ENCODE results near the gene UBC. TPM values are rescaled to one million over a fixed set of nuclear protein-coding genes. Genes with fewer than 3 reads are reported as not detected.
A peak's percentile ranks its signal among the peaks of the same experiment; 100 is the strongest.
"Not testable (repeated sequence)": the region's sequence is repeated elsewhere in the genome, so short reads cannot be mapped to it uniquely, and the experiment has no call there.

The UBC gene
- polyA plus RNA-seq, 1 donor from 2014 or later = 1,893 TPM

DNA sequence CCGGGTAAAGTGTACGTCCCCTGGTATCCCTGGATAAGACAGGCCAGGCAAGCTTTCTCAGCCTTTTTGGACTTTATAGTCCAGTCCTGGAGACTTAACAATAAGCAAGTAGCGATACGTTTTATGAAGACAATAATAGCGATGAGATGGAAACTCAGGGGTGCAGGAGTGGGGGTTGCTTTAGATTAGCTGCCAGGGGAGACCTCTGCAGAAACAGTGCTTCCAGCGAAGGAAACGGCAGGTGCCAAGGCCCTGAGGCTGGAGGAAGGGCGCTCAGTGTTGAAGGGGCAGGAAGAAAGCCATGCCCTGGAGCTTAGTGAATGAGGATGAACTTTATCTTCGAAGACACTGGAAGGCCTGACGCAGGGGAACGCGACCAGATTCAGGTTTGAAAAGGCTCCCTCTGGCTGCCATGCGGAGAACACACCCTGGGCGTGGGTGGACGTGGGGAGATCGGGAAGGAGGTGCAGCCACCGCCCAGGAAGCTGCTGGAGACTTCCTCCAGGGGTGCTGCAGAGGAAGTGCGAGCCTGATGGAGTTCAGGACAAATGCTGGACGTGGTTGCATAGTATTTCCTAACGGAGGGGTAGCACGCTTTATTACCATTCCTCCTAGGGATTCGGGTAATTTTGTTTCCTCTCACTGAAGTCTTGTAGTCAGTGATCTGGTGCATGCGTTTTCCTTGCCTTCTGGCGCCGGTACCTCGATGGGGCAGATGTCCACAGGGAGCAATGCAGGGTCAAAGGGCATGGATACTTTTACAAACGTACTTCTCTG, 26.1 kb upstream of the UBC start:
- no peaks in the 10 kb centered on the region for H3K27me3 Mint-ChIP-seq
- H3K9me3 Mint-ChIP-seq = no peaks in the 10 kb centered on the region
- no peak overlapping the region for H3K4me3 Mint-ChIP-seq
- peaks cover 7 to 11% (median 11%) of the 10 kb centered on the region in 3 donors for H3K4me1 Mint-ChIP-seq
- H3K36me3 Mint-ChIP-seq = peaks cover 2% of the 10 kb centered on the region
- H3K27ac Mint-ChIP-seq = no peak overlapping the region

DNA sequence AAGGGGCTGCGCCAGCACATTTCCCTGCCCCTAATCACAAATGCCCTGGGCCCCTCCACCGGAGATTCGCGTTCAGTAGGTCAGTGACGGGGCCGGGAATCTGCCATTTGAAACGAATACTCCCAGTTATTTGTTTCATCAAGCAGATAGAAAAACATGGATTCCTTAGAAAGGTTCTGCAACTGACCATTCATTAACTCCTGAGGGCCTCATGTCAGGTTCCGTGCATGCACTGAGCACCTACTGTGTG, 25.6 kb upstream of the UBC start:
- H3K27me3 Mint-ChIP-seq = no peaks in the 10 kb centered on the region

DNA sequence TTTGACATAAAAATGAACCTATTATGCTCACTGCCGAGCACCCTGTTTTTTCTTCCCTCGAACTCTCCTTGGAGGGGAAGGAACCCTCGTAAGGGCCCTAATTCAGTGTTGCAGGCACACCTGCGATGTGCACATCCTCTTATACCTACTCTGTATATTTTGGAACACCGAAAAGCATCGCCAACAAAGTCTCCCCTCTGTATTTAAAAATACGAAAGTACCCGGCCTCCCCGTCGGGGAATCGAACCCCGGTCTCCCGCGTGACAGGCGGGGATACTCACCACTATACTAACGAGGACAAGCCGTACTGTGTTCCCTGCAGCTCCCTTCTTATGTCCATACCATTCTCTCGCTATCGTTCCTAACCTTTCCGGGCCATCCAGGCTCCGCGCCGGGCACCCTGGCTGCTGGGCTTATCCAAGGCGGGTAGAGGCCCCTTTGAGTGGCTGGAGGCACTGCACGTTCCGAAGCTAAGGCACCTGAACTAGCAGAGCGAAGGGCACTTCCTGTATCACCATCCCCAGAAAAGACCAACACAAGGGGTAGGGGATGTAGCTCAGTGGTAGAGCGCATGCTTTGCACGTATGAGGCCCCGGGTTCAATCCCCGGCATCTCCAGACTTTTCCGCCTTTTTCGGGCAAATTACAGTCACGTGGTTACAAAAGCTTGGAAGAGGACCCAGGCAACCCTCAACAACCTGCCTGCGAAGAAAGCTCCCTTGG, 25.1 kb upstream of the UBC start:
- Mint-ChIP-seq H3K36me3 (peaks cover 2% of the 10 kb centered on the region), H3K4me1 (peaks cover 7 to 11% (median 11%) of the 10 kb centered on the region in 3 donors), H3K4me3 (no peak overlapping the region), H3K27ac (no peak overlapping the region), H3K9me3 (no peaks in the 10 kb centered on the region), H3K27me3 (no peaks in the 10 kb centered on the region)

More for the DNA sequence above, 25.6 kb upstream of the UBC start:
- Mint-ChIP-seq H3K4me3 (no peak overlapping the region), H3K4me1 (peaks cover 7 to 11% (median 11%) of the 10 kb centered on the region in 3 donors), H3K9me3 (no peaks in the 10 kb centered on the region), H3K27ac (no peak overlapping the region), H3K36me3 (peaks cover 2% of the 10 kb centered on the region)

DNA sequence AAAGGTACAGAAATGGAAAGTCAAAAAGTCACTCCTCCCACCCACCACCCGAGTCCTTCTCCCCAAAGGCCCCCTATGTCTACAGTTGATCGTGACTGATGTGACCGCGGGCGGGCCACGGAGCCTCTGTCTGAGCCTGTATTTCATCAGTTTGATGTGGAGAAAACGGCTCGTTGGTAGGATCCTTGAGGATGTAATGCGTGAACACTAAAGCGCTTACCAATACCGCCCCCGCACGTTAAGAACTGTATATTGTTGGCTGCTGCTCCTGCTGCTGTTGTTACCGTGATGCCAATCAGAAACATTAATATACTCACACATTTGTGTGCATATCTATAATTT, 24.6 kb upstream of the UBC start:
- H3K27ac Mint-ChIP-seq = no peak overlapping the region
- no peaks in the 10 kb centered on the region for H3K9me3 Mint-ChIP-seq
- H3K4me1 Mint-ChIP-seq = peaks cover 7 to 11% (median 11%) of the 10 kb centered on the region in 3 donors
- peaks cover 2% of the 10 kb centered on the region for H3K36me3 Mint-ChIP-seq
- no peak overlapping the region for H3K4me3 Mint-ChIP-seq
- H3K27me3 Mint-ChIP-seq = no peaks in the 10 kb centered on the region

DNA sequence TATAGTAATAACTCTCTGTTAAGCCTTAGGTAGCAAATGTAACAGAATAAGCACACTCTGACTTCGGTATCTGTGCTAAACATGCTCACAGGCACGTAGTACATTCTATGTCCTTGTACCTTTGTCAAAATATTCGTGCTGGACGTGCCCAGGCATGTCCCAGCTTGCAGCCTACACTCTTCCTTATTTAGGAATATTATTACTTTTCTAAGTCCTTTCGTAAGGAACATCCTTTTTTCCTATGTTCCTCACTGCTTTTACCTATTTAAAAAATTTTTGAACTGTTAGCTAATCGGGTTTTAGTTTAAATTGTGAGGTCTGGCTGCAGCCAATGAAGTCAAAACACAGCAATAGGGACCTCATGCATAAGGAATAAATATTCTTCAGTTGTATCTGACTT, 24.1 kb upstream of the UBC start:
- Mint-ChIP-seq H3K27me3 (no peaks in the 10 kb centered on the region), H3K27ac (no peak overlapping the region), H3K9me3 (no peaks in the 10 kb centered on the region), H3K36me3 (peaks cover 2% of the 10 kb centered on the region), H3K4me1 (peaks cover 7 to 11% (median 11%) of the 10 kb centered on the region in 3 donors), H3K4me3 (no peak overlapping the region)

DNA sequence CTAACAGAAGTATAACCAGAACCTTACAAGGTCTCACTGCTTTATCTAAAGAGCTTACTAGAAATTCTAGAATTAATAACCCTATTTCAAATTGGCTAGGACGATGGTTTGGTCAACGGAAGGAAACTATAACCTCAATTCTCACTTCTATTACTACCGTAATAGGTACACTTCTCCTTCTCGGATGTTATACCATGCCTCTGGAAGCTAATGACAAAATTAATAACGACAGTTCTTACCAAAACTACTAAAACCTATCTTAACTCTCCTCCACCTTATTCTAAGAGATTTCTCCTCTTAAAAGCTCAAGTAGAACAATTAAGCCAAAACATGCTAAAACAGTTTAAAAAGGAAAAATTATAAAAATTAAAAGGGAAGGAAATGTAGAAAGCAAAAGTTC, 23.7 kb upstream of the UBC start:
- Mint-ChIP-seq H3K27ac (no peak overlapping the region), H3K36me3 (no peaks in the 10 kb centered on the region)

DNA sequence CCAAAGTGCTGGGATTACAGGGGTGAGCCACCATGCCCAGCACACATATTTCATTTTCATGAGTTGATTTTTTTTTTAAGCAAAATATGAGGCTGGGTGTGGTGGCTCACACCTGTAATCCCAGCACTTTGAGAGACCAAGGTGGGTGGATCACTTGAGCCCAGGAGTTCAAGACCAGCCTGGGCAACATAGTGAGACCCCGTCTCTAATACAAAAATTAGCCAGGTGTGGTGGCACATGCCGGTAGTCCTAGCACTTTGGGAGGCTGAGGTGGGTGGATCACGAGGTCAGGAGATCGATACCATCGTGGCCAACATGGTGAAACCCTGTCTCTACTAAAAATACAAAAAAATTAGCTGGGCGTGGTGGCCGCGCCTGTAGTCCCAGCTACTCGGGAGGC, 17.1 kb upstream of the UBC start:
- H3K27ac Mint-ChIP-seq, H3K36me3 Mint-ChIP-seq, H3K27me3 Mint-ChIP-seq, H3K9me3 Mint-ChIP-seq, H3K4me3 Mint-ChIP-seq: not testable (repeated sequence)
- H3K4me1 Mint-ChIP-seq = peaks cover 12 to 19% (median 13%) of the 10 kb centered on the region in 3 donors

More for the DNA sequence above, 23.7 kb upstream of the UBC start:
- Mint-ChIP-seq H3K4me1 (peaks cover 7 to 11% (median 11%) of the 10 kb centered on the region in 3 donors), H3K4me3 (peak overlapping the region in 1 of 4 donors; percentile 70), H3K9me3 (no peaks in the 10 kb centered on the region), H3K27me3 (no peaks in the 10 kb centered on the region)

DNA sequence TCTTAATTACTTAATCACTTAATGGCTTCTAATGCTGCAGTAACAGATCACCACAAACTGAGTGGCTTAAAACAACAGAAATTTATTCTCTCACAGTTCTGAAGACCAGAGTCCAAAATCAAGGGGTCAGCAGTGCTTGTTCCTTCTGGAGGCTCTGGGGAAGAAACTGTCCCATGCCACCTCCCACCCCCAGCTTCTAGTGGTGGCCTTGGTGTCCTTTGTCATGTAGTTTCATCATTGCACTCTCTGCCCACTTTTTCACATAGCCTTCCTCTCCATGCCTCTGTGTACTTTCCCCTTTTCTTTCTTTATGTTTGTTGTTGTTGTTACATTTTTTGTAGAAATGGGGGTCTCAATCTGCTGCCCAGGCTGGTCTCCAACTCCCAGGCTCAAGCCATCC, 16.1 kb upstream of the UBC start:
- Mint-ChIP-seq H3K4me1 (peaks cover 12 to 19% (median 13%) of the 10 kb centered on the region in 3 donors), H3K36me3 (peaks cover 3% of the 10 kb centered on the region), H3K27me3 (peaks cover 1% of the 10 kb centered on the region), H3K4me3 (peak overlapping the region in 1 of 4 donors; percentile 18), H3K9me3 (peaks cover 0 to 6% (median 0%) of the 10 kb centered on the region in 3 donors), H3K27ac (peak overlapping the region in 2 of 3 donors; percentile 71 to 97)

DNA sequence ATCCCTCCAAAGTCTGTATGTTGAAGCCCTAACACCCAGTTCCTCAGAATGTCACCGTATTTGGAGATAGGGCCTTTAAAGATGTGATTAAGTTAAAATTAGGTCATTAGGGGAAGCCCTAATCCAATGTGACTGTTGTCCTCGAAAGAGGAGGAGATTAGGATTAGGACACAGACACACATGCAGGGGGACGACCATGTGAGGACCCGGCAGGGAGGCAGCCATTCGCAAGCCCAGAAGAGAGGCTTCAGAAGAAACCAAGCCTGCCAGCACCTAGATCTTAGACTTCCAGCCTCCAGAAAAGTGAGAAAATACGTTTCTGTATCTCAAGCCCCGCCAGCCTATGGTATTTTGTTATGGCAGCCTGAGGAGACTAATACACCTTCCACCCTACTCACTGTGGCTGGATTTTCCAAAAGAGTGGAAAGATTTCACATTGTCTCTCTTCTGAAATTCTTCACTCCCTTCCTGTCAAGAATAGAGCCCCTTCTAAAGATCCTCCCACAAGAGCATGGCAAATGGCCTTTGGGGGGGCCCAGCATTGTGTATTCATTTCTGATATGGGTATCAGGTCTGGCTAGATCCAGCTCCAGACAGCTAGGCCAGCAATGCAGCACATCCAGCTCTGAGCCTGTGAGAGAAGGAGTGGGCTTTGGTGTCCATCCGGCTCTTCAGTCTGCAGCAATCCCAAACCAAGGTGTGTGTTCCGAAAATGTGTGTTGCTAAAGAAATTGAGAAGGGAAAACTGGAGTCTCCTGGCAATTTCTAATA, 15.4 kb upstream of the UBC start:
- H3K27ac Mint-ChIP-seq = peak overlapping the region in 2 of 3 donors; percentile 97 to 100

DNA sequence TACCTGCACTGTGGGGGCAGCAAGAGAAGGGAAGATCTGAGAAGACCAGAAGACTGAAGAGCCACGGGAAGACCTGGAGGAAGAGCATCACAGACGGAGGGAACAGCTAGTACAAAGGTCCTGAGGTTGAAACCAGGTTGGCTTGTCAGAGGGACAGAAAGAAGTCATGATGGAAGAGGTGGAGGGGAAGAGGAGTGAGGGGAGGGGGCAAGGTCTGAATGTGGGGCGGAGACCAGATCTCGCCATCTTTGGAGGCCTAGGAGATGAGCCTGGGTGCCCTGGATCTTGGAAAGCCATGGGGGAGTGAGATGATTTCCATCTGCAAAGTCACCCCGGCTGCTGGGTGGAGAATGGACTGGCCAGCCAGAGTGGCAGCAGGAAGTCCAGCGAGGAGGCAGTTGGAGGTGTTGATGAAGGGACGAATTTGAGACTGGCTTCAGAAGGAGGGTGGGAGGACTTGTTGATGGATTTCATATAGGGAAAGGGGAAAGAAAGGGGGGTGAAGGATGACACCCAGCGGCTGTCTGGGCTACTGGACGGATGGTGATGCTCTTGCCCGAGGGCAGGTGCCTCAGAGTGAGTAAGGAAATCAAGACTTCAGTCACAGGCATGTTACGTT, 14.6 kb upstream of the UBC start:
- Mint-ChIP-seq H3K4me1 (peaks cover 12 to 19% (median 15%) of the 10 kb centered on the region in 3 donors), H3K27me3 (peaks cover 1% of the 10 kb centered on the region), H3K27ac (peak overlapping the region in 2 of 3 donors; percentile 97 to 100), H3K36me3 (peaks cover 3% of the 10 kb centered on the region), H3K4me3 (peak overlapping the region; percentile 13 to 99 (median 92)), H3K9me3 (peaks cover 0 to 6% (median 0%) of the 10 kb centered on the region in 3 donors)

More for the DNA sequence above, 15.4 kb upstream of the UBC start:
- Mint-ChIP-seq H3K36me3 (peaks cover 3% of the 10 kb centered on the region), H3K4me1 (peaks cover 12 to 19% (median 13%) of the 10 kb centered on the region in 3 donors), H3K27me3 (peaks cover 1% of the 10 kb centered on the region), H3K9me3 (peaks cover 0 to 6% (median 0%) of the 10 kb centered on the region in 3 donors), H3K4me3 (peak overlapping the region in 1 of 4 donors; percentile 85)

DNA sequence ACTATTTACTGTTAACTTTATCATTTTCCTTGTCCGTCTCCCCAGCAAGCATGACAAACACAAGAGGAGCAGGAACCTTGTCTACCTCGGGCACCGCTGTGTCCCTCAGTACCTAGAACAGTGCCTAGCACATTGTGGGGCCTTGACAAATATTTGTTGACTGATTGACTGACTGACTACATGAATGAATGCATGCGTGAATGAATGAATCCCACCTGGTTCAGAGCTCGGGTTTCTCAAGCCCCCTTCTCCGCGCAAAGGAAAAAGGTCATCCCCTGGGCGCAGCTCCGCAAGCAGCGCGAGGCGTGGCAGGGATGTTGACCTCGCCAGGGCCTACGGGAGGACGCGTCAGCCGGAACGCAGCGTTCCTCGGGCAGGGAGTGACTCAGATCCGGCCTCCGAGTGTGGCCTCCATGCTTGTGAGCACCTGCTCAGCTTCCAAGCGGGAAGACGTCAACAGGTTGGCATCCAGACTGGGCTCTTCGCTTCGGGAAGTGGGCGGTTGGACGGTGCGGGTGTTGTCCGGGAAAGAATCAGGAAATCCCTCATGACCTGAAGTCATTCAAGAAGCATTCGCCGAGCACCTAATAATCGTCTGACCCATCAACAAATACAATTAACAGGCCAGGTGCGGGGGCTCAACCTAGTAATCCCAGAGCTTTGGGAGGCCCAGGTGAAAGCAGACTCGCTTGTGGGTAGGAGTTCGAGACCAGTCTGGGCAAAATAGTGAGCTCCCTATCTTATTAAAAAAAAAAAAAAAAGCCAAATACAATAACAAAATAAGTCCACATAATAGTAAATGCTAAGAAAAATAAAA, 13.9 kb upstream of the UBC start:
- peak overlapping the region; percentile 97 to 100 (median 100) for H3K27ac Mint-ChIP-seq
- peaks cover 12 to 19% (median 15%) of the 10 kb centered on the region in 3 donors for H3K4me1 Mint-ChIP-seq
- peaks cover 1% of the 10 kb centered on the region for H3K27me3 Mint-ChIP-seq
- peaks cover 3% of the 10 kb centered on the region for H3K36me3 Mint-ChIP-seq
- H3K4me3 Mint-ChIP-seq = peak overlapping the region; percentile 85 to 99 (median 95)
- peaks cover 0 to 6% (median 0%) of the 10 kb centered on the region in 3 donors for H3K9me3 Mint-ChIP-seq

DNA sequence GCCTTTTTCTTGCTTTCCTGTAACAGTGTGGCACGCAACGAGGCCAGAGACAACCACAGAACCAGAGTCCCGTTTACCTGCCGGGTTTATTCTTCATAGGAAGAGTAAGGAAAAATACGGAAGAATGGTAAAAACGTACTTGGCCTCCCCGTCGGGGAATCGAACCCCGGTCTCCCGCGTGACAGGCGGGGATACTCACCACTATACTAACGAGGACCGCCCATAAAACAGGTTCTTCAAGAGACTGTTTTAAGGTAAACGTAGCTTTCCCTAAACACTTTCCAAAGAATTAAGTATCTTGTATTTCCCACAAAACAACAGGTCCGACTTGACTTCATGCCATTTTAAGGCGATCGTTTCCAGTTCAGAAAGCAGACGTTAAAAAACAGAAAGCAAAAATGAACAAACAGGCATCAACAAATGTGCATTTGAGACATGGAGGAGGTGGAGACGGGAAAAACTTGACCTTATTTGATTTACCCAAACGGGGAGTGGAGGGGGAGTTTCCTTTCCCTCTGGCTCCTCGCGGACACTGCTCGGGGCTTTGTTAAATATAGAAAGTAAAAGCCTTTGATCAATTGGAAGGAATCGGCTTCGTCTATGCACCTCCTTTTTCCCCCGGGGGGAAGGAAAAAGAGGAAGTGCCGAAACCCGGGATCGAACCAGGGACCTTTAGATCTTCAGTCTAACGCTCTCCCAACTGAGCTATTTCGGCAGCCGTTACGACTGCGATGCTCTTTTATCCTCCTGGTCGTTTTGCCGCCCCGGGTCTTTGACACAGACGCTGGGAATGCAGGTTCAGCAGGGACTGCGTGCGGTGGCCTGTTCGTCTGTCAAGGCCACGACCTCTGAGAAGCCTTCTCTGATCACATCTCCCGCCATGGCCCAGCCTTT, 13.0 kb upstream of the UBC start:
- Mint-ChIP-seq H3K36me3 (peaks cover 3% of the 10 kb centered on the region), H3K9me3 (peaks cover 0 to 6% (median 0%) of the 10 kb centered on the region in 3 donors), H3K4me3 (peak overlapping the region; percentile 85 to 99 (median 95)), H3K27ac (peak overlapping the region; percentile 97 to 100 (median 100)), H3K27me3 (peaks cover 1% of the 10 kb centered on the region), H3K4me1 (peaks cover 12 to 19% (median 18%) of the 10 kb centered on the region in 3 donors)

DNA sequence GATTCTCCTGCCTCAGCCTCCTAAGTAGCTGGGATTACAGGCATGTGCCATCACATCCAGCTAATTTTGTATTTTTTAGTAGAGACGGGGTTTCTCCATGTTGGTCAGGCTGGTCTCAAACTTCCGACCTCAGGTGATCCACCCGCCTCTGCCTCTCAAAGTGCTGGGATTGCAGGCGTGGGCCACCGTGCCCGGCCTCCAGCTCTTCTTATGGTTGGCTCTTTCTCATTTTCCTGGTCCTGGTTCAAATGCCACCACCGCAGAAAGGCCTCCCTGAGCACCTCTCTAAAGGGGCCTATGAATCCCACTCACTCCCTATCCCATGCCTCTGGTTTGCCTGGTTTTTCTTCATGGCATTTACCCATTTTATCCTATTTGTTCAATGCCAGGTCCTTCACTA, 11.3 kb upstream of the UBC start:
- not testable (repeated sequence) for H3K36me3 Mint-ChIP-seq, H3K9me3 Mint-ChIP-seq, H3K27me3 Mint-ChIP-seq
- Mint-ChIP-seq H3K27ac (peak overlapping the region in 2 of 3 donors; percentile 97 to 100), H3K4me3 (peak overlapping the region in 2 of 4 donors; percentile 68 to 85), H3K4me1 (peaks cover 28 to 34% (median 32%) of the 10 kb centered on the region in 3 donors)

All from IgD-negative memory B cell (primary cell).